Memory B cell (primary cell): ENCODE results near the gene OBSCN.

Source experiments
- ATAC-seq: fragments of 150-1000 bp; cut with Tn5 transposase; 2 replicates; pipeline ENCODE4 v1.10.0; 2021; ENCODE audit warnings: low read depth, mild to moderate bottlenecking, moderate library complexity
- DNase-seq, 2 donors: peaks; one replicate each; pipeline ENCODE4 v3.0.0; 2022; ENCODE audit warnings: low spot score in 2 of 2
- H3K27ac Mint-ChIP-seq: one replicate; pipeline ENCODE4 v1.8.0; 2022; ENCODE audit warnings: mild to moderate bottlenecking, moderate library complexity, mixed read lengths
- H3K27me3 Mint-ChIP-seq: one replicate; pipeline ENCODE4 v1.8.0; 2022; ENCODE audit warnings: mixed read lengths
- H3K36me3 Mint-ChIP-seq: one replicate; pipeline ENCODE4 v1.8.0; 2022; ENCODE audit warnings: mild to moderate bottlenecking, mixed read lengths
- H3K4me1 Mint-ChIP-seq: one replicate; pipeline ENCODE4 v1.8.0; 2022; ENCODE audit warnings: mixed read lengths
- H3K4me3 Mint-ChIP-seq: one replicate; pipeline ENCODE4 v1.8.0; 2022; ENCODE audit warnings: mild to moderate bottlenecking, moderate library complexity, mixed read lengths
- H3K9me3 Mint-ChIP-seq: one replicate; pipeline ENCODE4 v1.8.0; 2022; ENCODE audit warnings: mixed read lengths

Gene OBSCN

GRCh38 chr1:228424685-228425660 lies 217.1 kb downstream of the OBSCN start:
- Mint-ChIP-seq H3K4me3 (no peak overlapping the region), H3K4me1 (no peaks in the 10 kb centered on the region), H3K9me3 (peaks cover 4% of the 10 kb centered on the region), H3K36me3 (peaks cover 5% of the 10 kb centered on the region), H3K27ac (no peak overlapping the region), H3K27me3 (peaks cover 23% of the 10 kb centered on the region)
- no peak for DNase-seq
- ATAC-seq, result no peak

DNA sequence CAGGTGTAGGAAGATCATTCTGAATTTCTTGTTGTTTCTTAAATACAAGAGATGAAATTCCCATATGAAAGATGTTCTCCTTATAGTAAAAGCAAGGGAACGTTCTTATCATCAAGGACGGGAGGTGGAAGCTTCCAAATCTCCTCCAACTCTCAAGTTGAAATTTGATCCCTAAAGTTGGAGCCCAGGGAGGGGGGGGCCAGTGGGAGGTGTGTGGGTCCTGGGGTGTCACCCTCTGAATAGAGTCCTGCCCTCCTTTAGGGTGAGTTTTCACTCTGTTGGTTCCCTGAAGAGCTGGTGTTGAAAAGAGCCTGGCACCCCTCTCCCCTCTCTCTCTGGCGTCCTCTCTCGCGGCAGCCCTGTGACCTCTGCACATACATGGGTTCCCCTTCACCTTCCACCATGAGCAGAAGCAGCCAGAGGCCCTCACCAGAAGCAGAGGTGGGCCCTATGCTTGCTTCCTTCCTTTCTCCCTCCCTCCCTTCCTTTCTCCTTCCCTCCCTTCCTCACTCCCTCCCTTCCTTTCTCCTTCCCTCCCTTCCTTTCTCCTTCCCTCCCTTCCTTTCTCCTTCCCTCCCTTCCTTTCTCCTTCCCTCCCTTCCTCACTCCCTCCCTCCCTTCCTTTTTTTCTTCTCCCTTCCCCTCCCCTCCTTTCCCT lies 218.8 kb downstream of the OBSCN start:
- no peaks in the 10 kb centered on the region for H3K4me1 Mint-ChIP-seq
- peaks cover 24% of the 10 kb centered on the region for H3K27me3 Mint-ChIP-seq
- no peak overlapping the region for H3K27ac Mint-ChIP-seq
- H3K36me3 Mint-ChIP-seq, result peaks cover 2% of the 10 kb centered on the region
- DNase-seq (no peak), ATAC-seq (no peak)
- H3K9me3 Mint-ChIP-seq, result no peaks in the 10 kb centered on the region
- no peak overlapping the region for H3K4me3 Mint-ChIP-seq

DNA sequence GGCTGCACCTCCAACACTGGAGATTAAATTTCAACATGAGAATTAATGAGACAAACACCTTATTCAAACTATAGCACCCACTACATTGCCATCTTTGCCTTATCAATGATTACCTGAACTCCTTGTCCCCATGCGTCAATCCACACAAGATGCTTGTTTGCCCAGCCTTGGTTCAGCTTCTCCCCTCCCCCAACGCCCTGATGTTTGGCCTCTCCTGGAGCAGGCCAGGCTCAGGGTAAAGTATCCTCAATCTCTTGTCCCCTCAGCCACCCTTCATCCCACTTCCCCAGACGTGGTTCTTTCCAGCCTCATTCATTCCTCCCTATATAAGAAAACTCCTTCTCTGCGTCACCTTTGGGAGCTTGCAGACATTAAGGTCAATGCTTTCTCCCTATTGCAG lies 220.6 kb downstream of the OBSCN start:
- Mint-ChIP-seq H3K36me3 (no peaks in the 10 kb centered on the region), H3K27ac (no peak overlapping the region), H3K27me3 (peaks cover 20% of the 10 kb centered on the region), H3K4me1 (no peaks in the 10 kb centered on the region), H3K4me3 (no peak overlapping the region), H3K9me3 (no peaks in the 10 kb centered on the region)
- DNase-seq (no peak), ATAC-seq (no peak)
